HG02610 (cell line): ENCODE data around the gene LRRC55.

Source experiments
- ATAC-seq: cut with Tn5 transposase; IDR thresholded peaks from one replicate; pipeline ENCODE4 v1.9.1; 2021; ENCODE audit warnings: mild to moderate bottlenecking, moderate library complexity; ENCODE audit not compliant: unreplicated experiment

LRRC55 gene

DNA sequence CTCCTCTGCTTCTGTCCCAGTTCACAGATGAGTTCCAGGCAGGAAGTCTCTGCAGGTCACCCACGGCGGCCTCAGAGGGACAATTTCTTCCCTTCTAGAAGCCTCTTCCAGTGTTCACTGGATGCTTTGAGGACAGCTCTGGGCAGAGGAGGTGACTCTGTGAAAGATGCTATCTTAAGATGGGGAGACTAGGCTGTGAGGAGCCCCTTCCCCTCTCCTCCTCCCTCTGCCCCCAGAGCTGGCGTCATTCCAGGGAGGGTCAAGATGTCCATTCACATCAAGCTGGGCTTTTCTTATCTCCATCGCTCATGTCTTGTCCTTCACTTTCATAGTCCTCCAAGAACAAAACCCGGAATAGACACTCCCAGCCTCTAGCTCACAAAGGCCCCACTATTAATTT is 51.9 kb downstream of the LRRC55 start:
- no peak for ATAC-seq

DNA sequence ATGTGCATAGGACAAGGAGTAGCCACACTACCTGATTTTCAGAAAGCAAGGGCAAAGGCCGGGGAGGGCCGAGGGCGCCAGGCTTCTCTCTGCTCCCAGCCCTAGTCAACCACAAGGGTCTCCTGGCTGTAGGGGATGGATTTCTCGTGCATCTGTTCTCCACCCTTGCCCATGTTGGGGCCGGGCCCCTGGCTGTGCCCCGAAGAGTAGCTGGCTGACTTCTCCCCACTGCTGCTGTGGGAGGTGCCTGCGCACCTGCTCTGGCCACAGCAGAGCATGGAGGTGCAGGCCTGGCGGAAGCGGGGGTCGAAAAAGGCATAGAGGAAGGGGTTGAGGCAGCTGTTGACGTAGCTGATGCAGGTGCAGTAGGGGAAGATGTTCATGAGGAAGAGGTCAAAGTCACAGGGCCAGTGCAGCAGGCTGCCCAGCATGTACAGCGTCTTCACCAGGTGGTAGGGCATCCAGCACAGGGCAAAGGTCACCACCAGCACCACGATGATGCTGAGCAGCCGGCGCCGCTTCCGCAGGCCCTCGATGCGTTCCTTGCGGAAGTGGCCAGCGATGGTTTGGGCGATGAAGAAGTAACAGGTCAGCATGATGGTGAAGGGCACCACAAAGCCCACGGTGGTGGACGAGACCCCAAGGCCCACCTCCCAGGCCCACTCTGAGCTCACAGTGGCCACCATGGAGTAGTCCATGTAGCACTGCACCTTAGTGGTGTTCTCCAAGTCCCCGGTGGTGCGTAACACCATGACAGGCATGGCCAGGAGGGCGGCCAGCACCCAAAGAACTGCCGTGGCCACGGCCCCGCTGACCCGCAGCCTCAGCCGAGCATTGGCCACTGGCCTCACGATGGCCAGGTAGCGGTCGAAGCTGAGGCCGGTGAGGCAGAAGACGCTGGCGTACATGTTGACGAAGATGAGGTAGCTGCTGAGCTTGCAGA is 54.3 kb downstream of the LRRC55 start:
- ATAC-seq = no peak

DNA sequence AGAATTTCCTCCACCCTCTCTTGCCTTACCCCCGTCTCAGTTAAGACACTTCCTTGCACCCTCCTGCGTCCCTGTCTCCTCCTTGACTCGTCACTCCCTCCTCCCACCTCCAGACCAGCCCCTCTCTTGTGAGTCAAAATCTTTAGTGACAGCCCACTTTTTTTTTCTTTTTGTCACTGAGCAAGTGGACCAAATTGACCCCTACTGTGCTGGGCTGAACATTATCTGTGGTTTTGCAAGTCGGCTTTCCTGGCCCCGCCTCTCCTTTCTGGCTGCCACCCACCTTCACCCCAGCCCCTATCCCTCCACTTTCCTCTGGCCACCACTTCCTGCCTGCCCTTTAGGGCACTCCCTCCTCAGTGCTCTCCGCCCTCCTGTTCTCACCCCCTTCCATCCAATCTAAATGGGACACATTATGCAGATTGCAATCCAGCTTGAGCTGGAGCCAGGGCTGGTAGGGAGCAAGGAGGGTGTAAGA is 55.5 kb downstream of the LRRC55 start, which contains the start of gene APLNR:
APLNR (minus strand) TSS at position 47 of the 478 bp plus-strand sequence. CDS start 246 bp downstream, outside the sequence.
- no peak for ATAC-seq

DNA sequence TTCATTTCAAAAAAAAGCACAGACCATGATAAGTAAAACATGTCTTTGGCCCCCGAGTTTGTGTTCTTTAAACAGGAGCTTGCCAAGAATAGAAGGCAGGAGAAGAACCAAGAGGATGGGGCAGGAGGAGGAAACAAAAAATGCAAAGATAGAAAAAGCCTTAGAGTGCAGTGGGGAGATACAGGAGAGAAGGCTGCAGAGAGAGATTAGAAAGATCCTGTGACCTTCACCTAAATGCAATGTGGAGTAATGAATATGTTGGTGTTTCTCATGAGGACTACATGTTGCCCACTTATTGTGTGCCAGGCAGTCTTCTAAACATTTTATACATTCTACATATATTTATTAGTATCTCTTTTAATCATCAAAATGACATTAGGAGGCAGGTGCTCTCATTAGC is 57.6 kb downstream of the LRRC55 start:
- ATAC-seq = no peak

DNA sequence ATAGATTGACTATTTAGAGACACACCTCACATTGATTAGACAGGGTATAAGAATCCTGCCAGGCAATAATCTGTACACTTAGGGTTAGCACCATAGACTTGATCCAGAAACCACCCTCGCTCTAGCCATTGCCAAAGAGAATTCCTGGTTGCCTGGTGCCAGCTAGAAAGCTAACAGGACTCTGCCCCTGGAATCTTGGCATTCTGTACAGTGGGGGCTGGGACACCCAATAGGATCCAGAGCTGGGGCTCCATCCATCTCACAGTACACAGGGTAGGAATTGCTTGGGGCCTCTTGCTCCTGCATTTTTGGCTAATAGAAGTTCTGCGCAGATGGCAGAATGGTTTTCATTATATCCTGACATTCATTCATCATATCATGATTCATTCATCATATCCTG is 58.3 kb downstream of the LRRC55 start:
- no peak for ATAC-seq

DNA sequence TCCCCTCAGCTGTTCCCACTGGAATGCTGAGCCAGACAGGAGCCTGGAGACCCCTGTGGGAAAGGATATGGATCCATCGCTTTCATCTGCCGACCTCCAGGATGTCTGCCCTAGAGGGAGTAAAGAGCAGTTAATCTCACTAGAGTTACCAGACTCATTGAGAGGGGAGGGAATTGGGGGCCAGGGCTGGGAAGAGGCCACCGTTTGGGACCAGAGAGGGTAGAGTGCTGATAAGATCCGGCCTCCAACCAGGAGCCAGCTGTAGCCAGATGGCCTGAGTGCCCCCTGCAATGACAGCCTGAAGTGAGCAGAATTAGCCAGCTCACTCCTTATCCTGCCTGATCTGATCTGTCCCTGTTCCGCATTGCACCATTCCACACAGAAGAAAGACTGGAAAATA is 59.0 kb downstream of the LRRC55 start:
- ATAC-seq = no peak
